ENCODE measurements around the gene LAPTM5. TPM values are rescaled to one million over a fixed set of nuclear protein-coding genes. Genes with fewer than 3 reads are reported as not detected.
A peak's percentile ranks its signal among the peaks of the same experiment; 100 is the strongest.

The LAPTM5 gene
- total and polyA plus RNA-seq, 2 donors (not counting 3 experiments of a cell fraction or from before 2014, with no cell fraction given): 83.4 to 95.2 TPM

GRCh38 chr1:30763651-30764248 is 6.2 kb upstream of the LAPTM5 start:
- dilution Hi-C loops (cut with MboI; ENCODE audit: extremely low pct_ligation_motif_present, low sequenced_read_pairs) (no loop called here), intact Hi-C loops (cut with micrococcal nuclease) (loop anchor here (1.0 to 2.0 kb wide), 2 partner anchors 15 to 20 kb away; no protein-coding TSS in a partner anchor)
- H3K9me3 ChIP-seq (replicated peaks; ENCODE audit: control insufficient read depth, insufficient read depth, low read length): no peaks in the 10 kb centered on the region
- no peak overlapping the region for H3K27ac ChIP-seq (ENCODE audit: insufficient read depth, low read depth, low read length)
- H3K36me3 ChIP-seq (ENCODE audit: control insufficient read depth in 2 of 2, extremely low read depth in 1 of 2, insufficient read depth in 2 of 2, low read length in 2 of 2): no peaks in the 10 kb centered on the region
- DNase-seq (ENCODE audit: low read depth, low spot score) (peak; percentile 28), FAIRE-seq (no peak)
- POLR2A ChIA-PET: no interaction called here
- H3K4me2 ChIP-seq (ENCODE audit: insufficient read depth, low read length): no peak overlapping the region
- no peaks in the 10 kb centered on the region for H4K20me1 ChIP-seq (replicated peaks; ENCODE audit: control insufficient read depth, extremely low read depth, insufficient read depth, low read length)
- H2AFZ ChIP-seq (ENCODE audit: low read depth, low read length): no peak overlapping the region
- H3K27me3 ChIP-seq (ENCODE audit: control insufficient read depth in 2 of 2, insufficient read depth in 2 of 2, low read length in 2 of 2): no peaks in the 10 kb centered on the region
- CTCF ChIA-PET: interaction anchor here (1.6 to 1.8 kb wide), 2 partner anchors 9 to 16 kb away, joined by 4 to 7 read pairs; no protein-coding TSS in a partner anchor
- H3K4me1 ChIP-seq (ENCODE audit: control insufficient read depth, extremely low read depth, insufficient read depth, low read length): no peaks in the 10 kb centered on the region
- H3K4me3 ChIP-seq (replicated peaks in 1 of 3; ENCODE audit: insufficient read depth in 1 of 3, low read depth in 1 of 3, low read length in 3 of 3): no peak overlapping the region
- no peak for TF ChIP-seq FOS (IDR thresholded peaks at IDR 0.05; ENCODE audit: borderline replicate concordance, insufficient read depth, low read length)
- TF ChIP-seq MYC (IDR thresholded peaks at IDR 0.05; ENCODE audit: low read depth, low read length): no peak
- no peak for TF ChIP-seq CTCF (IDR thresholded peaks at IDR 0.05; ENCODE audit: extremely low read depth in 1 of 2, insufficient read depth in 1 of 2, low read depth in 1 of 2, low read length in 2 of 2)
- TF ChIP-seq GATA2 (IDR thresholded peaks at IDR 0.05; ENCODE audit: insufficient read depth, insufficient read length, low read depth, low read length): no peak
- TF ChIP-seq MAX (IDR thresholded peaks at IDR 0.05; ENCODE audit: insufficient read depth, insufficient read length): no peak
- TF ChIP-seq POLR2AphosphoS5 (IDR thresholded peaks at IDR 0.05; ENCODE audit: insufficient read depth, low read depth, low read length): no peak
- no peak for TF ChIP-seq JUN (IDR thresholded peaks at IDR 0.05; ENCODE audit: borderline replicate concordance, insufficient read depth, insufficient read length, low read depth)
- no peak for TF ChIP-seq POLR2A (IDR thresholded peaks at IDR 0.05; ENCODE audit: low read depth, low read length)
- no peak for TF ChIP-seq EZH2 (IDR thresholded peaks at IDR 0.05; ENCODE audit: borderline replicate concordance, low read depth, low read length, severe bottlenecking)
- no peaks in the 10 kb centered on the region for H3K9me1 ChIP-seq (replicated peaks; ENCODE audit: control insufficient read depth, extremely low read depth, insufficient read depth, low read length)
- no peaks in the 10 kb centered on the region for H3K79me2 ChIP-seq (ENCODE audit: control insufficient read depth, insufficient read depth, low read length)
- BruUV-seq (replicated peaks): no TSS peak
- no peak overlapping the region for H3K9ac ChIP-seq (replicated peaks; ENCODE audit: extremely low read depth, insufficient read depth, low read length)
